Measurements from ENCODE around the gene MAST4. TPM values are rescaled to one million over a fixed set of nuclear protein-coding genes. Genes with fewer than 3 reads are reported as not detected.
"Not testable (repeated sequence)": the region's sequence is repeated elsewhere in the genome, so short reads cannot be mapped to it uniquely, and the experiment has no call there.

Gene MAST4
- total RNA-seq, 2 experiments from 2014 or later, result 1.3 to 21.9 TPM

DNA sequence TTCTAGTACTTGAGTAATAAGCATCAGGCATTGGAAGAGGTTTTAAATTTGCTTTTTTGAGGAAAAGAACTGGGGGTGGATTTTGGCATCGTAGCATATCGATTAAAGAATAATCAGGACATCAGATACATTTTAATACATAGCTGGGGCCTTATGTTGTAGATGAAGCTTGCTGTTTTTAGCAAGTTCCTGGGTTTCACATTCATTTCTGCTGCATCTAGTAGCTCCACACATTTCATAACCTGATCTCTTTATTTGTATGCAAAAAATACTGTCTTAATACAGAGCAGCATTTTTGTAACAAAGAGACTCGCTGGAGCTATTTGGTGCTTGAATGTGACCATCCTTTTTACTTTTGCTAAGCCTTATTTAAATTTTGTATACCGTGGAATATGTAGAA is 571.9 kb downstream of the MAST4 start:
- intact Hi-C loops (cut with micrococcal nuclease; ENCODE audit: unreplicated experiment), result no loop called here
- H3K4me1 ChIP-seq (ENCODE audit: insufficient read depth, low read length, poor library complexity, severe bottlenecking), result peaks cover 17% of the 10 kb centered on the region

DNA sequence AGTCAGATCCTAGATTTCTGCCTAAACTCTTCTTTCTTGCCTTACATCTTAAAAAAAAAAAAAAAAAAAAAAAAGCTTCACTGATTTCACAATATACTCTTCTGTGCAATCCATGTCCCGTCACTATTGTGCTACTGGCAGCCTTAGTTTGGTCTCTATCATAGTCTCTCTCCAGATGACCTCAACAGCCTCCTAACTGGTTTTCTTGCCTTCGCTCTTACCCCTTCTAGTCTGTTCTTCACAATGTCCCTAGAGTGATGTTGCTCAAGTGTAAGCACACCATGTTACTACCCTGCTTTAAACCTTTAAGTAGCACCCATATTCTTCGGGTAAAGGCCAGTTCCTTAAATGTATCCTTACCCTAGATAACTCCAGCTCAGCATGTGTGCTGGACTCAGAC is 574.6 kb downstream of the MAST4 start:
- CTCF ChIA-PET (ENCODE audit: unreplicated experiment), result no interaction called here
- no peaks in the 10 kb centered on the region for H4K20me1 ChIP-seq (ENCODE audit: insufficient read depth, low read length)
- H3K4me1 ChIP-seq (ENCODE audit: insufficient read depth, low read length, poor library complexity, severe bottlenecking), result peaks cover 13% of the 10 kb centered on the region
- no peak for DNase-seq (ENCODE audit: low spot score)
- intact Hi-C loops (cut with micrococcal nuclease; ENCODE audit: unreplicated experiment), result no loop called here
- no peak overlapping the region for H2AFZ ChIP-seq (ENCODE audit: low read length)
- H3K4me2 ChIP-seq (ENCODE audit: low read length), result no peak overlapping the region
- H3K9me2 ChIP-seq (ENCODE audit: insufficient read depth, low read length), result no peaks in the 10 kb centered on the region
- peaks cover 5% of the 10 kb centered on the region; the same call in 1 of the 2 replicates for H3K36me3 ChIP-seq (ENCODE audit: insufficient read depth, low read length)
- TF ChIP-seq, protein P1, sequence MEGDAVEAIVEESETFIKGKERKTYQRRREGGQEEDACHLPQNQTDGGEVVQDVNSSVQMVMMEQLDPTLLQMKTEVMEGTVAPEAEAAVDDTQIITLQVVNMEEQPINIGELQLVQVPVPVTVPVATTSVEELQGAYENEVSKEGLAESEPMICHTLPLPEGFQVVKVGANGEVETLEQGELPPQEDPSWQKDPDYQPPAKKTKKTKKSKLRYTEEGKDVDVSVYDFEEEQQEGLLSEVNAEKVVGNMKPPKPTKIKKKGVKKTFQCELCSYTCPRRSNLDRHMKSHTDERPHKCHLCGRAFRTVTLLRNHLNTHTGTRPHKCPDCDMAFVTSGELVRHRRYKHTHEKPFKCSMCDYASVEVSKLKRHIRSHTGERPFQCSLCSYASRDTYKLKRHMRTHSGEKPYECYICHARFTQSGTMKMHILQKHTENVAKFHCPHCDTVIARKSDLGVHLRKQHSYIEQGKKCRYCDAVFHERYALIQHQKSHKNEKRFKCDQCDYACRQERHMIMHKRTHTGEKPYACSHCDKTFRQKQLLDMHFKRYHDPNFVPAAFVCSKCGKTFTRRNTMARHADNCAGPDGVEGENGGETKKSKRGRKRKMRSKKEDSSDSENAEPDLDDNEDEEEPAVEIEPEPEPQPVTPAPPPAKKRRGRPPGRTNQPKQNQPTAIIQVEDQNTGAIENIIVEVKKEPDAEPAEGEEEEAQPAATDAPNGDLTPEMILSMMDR (conservative IDR thresholded peaks at IDR 0.05; ENCODE audit: low read length), result no peak
- TF ChIP-seq EZH2phosphoT487 (IDR thresholded peaks at IDR 0.05; ENCODE audit: borderline replicate concordance, low read depth, low read length), result no peak
- H3K79me2 ChIP-seq (ENCODE audit: insufficient read depth, low read depth, low read length), result no peaks in the 10 kb centered on the region
- H3K27ac ChIP-seq (ENCODE audit: low read depth, low read length, poor library complexity, severe bottlenecking), result no peak overlapping the region
- BruUV-seq (replicated peaks), result no TSS peak
- POLR2A ChIA-PET, result interaction anchor here (0.6 to 5.4 kb wide), 3 partner anchors 9 to 36 kb away, joined by 3 to 48 read pairs (median 3); no protein-coding TSS in a partner anchor
- no peaks in the 10 kb centered on the region; the same call in 1 of the 2 replicates for H3K9me3 ChIP-seq (ENCODE audit: low read length)
- H3K4me3 ChIP-seq (ENCODE audit: low read depth, low read length, poor library complexity, severe bottlenecking), result no peak overlapping the region

More for the DNA sequence above, 571.9 kb downstream of the MAST4 start:
- DNase-seq (ENCODE audit: low spot score), result no peak
- Histone ChIP-seq H3K27ac (ENCODE audit: low read depth, low read length, poor library complexity, severe bottlenecking) (no peak overlapping the region), H4K20me1 (ENCODE audit: insufficient read depth, low read length) (no peaks in the 10 kb centered on the region), H3K9me2 (ENCODE audit: insufficient read depth, low read length) (no peaks in the 10 kb centered on the region), H3K9me3 (ENCODE audit: low read length) (no peaks in the 10 kb centered on the region), H2AFZ (ENCODE audit: low read length) (no peak overlapping the region), H3K4me3 (ENCODE audit: low read depth, low read length, poor library complexity, severe bottlenecking) (no peak overlapping the region), H3K36me3 (ENCODE audit: insufficient read depth, low read length) (no peaks in the 10 kb centered on the region), H3K79me2 (ENCODE audit: insufficient read depth, low read depth, low read length) (no peaks in the 10 kb centered on the region), H3K4me2 (ENCODE audit: low read length) (no peak overlapping the region)
- ChIA-PET POLR2A (interaction anchor here (1.2 to 5.4 kb wide), 3 partner anchors 12 to 39 kb away, joined by 4 to 48 read pairs (median 7); no protein-coding TSS in a partner anchor), CTCF (ENCODE audit: unreplicated experiment) (no interaction called here)
- BruUV-seq (replicated peaks), result no TSS peak
- no peak for TF ChIP-seq EZH2phosphoT487 (IDR thresholded peaks at IDR 0.05; ENCODE audit: borderline replicate concordance, low read depth, low read length)
- TF ChIP-seq, protein P1 (conservative IDR thresholded peaks at IDR 0.05; ENCODE audit: low read length), result no peak

DNA sequence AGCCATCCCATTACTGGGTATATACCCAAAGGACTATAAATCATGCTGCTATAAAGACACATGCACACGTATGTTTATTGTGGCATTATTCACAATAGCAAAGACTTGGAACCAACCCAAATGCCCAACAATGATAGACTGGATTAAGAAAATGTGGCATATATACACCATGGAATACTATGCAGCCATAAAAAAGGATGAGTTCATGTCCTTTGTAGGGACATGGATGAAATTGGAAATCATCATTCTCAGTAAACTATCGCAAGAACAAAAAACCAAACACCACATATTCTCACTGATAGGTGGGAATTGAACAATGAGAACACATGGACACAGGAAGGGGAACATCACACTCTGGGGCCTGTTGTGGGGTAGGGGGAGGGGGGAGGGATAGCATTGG is 577.2 kb downstream of the MAST4 start:
- H2AFZ ChIP-seq (ENCODE audit: low read length); H3K4me3 ChIP-seq (ENCODE audit: low read depth, low read length, poor library complexity, severe bottlenecking); H3K4me2 ChIP-seq (ENCODE audit: low read length); H3K79me2 ChIP-seq (ENCODE audit: insufficient read depth, low read depth, low read length); DNase-seq (ENCODE audit: low spot score); BruUV-seq (replicated peaks); H3K4me1 ChIP-seq (ENCODE audit: insufficient read depth, low read length, poor library complexity, severe bottlenecking); intact Hi-C loops (cut with micrococcal nuclease; ENCODE audit: unreplicated experiment); CTCF ChIA-PET (ENCODE audit: unreplicated experiment); POLR2A ChIA-PET; H3K27ac ChIP-seq (ENCODE audit: low read depth, low read length, poor library complexity, severe bottlenecking); H4K20me1 ChIP-seq (ENCODE audit: insufficient read depth, low read length); H3K9me2 ChIP-seq (ENCODE audit: insufficient read depth, low read length): not testable (repeated sequence)
- peaks cover 28% of the 10 kb centered on the region for H3K36me3 ChIP-seq (ENCODE audit: insufficient read depth, low read length)
- H3K9me3 ChIP-seq (ENCODE audit: low read length), result peaks cover 19% of the 10 kb centered on the region
